Gastroesophageal sphincter (tissue), 4 donors: ENCODE results near the gene CENPC. TPM values are rescaled to one million over a fixed set of nuclear protein-coding genes. Genes with fewer than 3 reads are reported as not detected.

Experiments used
- ATAC-seq: fragments of 150-250 bp; one replicate; pipeline ENCODE4 v1.9.1; 2016; ENCODE audit warnings: mild to moderate bottlenecking, moderate library complexity
- H3K27ac ChIP-seq, 4 donors: fragments of 200-600 bp; sonication (generic) in 3 of 4; 1 replicate in 3 of 4; 2 replicates in 1 of 4; pipeline ENCODE4 v1.5.1; 2016 to 2019
- H3K27me3 ChIP-seq: fragments of 200-600 bp; sonication (generic); one replicate; pipeline ENCODE4 v1.5.1; 2019
- H3K36me3 ChIP-seq, 2 donors: fragments of 200-600 bp; sonication (generic); one replicate each; pipeline ENCODE4 v1.5.1; 2019; ENCODE audit warnings: control low read depth in 1 of 2
- H3K4me1 ChIP-seq, 3 donors: fragments of 200-600 bp; sonication (generic); 1 replicate in 2 of 3; 2 replicates in 1 of 3; pipeline ENCODE4 v1.5.1; 2016 to 2019; ENCODE audit warnings: control low read depth in 2 of 3
- H3K4me3 ChIP-seq, 2 donors: fragments of 200-600 bp; sonication (generic); one replicate each; pipeline ENCODE4 v1.5.1; 2019; ENCODE audit warnings: mild to moderate bottlenecking in 1 of 2, moderate library complexity in 1 of 2
- H3K9me3 ChIP-seq, 3 donors: fragments of 200-600 bp; sonication (generic); one replicate each; pipeline ENCODE4 v1.5.1; 2017 to 2019; ENCODE audit warnings: control low read depth in 2 of 3
- EP300 ChIP-seq: sonication (generic); formaldehyde crosslinking; IDR thresholded peaks from one replicate; pipeline ENCODE4 v1.6.1; 2017; ENCODE audit warnings: antibody characterized with exemption, mild to moderate bottlenecking
- POLR2A ChIP-seq, 2 donors: fragments of 450-650 bp; IDR thresholded peaks; one replicate each; pipeline ENCODE4 v1.6.1; 2017; ENCODE audit warnings: antibody characterized with exemption in 2 of 2, mild to moderate bottlenecking in 2 of 2, moderate library complexity in 1 of 2
- POLR2AphosphoS5 ChIP-seq: sonication (generic); formaldehyde crosslinking; IDR thresholded peaks from one replicate; pipeline ENCODE4 v1.6.1; 2017; ENCODE audit warnings: antibody characterized with exemption
- WGBS, 2 donors: methylation state at CpG; one replicate each; pipeline ENCODE4 v1.1.5; 2018; ENCODE audit warnings: low coverage in 1 of 2; 5-methylcytosine and 5-hydroxymethylcytosine counted together
- total RNA-seq, 4 donors: library from RNA; depleted of rRNA; stranded (reverse); fragments of >200 nt; gene quantifications; one replicate each; pipeline ENCODE4 v1.1.0, GENCODE V29; 2016
- TF ChIP-seq, protein P1 (sequence below), 4 experiments: fragments of 200-600 bp in 2 of 4; fragments of 450-650 bp in 2 of 4; sonication (generic) in 1 of 4; IDR thresholded peaks; one replicate each; pipeline ENCODE4 v1.5.1; 2017 to 2019; ENCODE audit warnings: antibody characterized with exemption in 4 of 4, mild to moderate bottlenecking in 2 of 4, moderate library complexity in 2 of 4

The CENPC gene
- total RNA-seq, 4 donors from 2014 or later, result 12.4 to 48.4 (median 20.2) TPM

DNA sequence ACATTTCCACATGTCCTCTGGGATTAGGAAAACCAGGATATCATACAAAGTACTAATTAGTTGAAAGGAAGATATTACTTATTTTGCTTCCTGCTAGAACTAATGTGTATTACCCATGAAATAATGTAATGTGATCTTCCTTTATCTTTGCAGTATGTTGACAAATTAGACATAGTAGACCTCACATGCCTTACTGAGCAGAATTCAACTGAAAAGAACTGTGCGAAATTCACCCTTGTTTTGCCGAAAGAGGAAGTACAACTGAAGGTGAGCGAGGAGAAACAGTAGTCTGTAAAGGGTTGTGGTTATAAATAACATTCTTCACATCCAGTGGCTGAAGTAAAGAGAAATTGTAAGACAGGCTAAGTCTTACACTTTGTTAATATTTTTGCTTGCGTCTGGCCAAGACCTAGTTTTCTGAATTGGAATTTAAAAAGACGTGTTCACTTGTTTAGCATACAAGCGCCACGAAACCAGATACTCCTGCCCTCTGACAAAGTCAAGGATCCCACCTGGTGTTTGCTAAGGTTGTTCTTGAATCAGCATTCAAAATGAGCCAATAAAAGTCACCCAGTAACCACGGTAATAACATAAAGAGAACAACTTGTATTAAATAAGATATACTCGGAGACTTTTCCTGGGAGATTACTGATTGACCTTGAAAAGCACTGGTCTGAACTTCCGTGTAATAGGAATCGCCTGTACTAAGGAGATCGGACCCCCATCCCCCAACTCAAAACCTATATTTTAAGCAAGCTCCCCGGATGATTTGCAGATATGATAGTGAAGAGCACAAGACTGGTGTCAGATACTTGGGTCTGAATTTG is 30.1 kb upstream of the CENPC start:
- Histone ChIP-seq H3K27me3 (no peaks in the 10 kb centered on the region), H3K27ac (no peak overlapping the region), H3K4me3 (no peak overlapping the region), H3K36me3 (no peaks in the 10 kb centered on the region), H3K9me3 (no peaks in the 10 kb centered on the region), H3K4me1 (no peaks in the 10 kb centered on the region)
- no peak for ATAC-seq
- TF ChIP-seq EP300 (no peak), POLR2A (IDR thresholded peaks at IDR 0.05) (no peak)
- WGBS, 2 donors, result 51 to 65% methylated on average over 13 of the region's 13 CpGs

DNA sequence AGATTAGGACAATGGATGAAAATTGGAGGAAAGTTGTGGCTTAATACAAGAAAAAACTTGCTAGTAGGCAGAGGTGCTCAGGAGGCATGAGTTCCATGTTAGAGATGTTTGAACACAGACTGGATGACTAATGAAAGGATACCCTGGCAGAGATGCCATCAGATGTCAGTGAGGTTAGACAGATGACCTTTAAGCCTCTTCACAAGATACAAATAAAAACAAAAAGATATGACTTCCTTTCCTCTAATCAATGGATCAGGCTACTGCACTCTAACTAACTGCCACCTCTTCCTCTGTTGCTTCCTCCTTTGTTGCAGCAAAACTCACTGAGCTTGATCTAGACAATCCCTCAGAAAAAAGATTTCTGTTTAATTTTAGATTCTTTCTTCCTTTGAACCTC is 27.9 kb upstream of the CENPC start:
- Histone ChIP-seq H3K27me3 (no peaks in the 10 kb centered on the region), H3K9me3 (no peaks in the 10 kb centered on the region), H3K36me3 (no peaks in the 10 kb centered on the region), H3K4me3 (no peak overlapping the region), H3K4me1 (no peaks in the 10 kb centered on the region), H3K27ac (no peak overlapping the region)
- TF ChIP-seq, protein P1, sequence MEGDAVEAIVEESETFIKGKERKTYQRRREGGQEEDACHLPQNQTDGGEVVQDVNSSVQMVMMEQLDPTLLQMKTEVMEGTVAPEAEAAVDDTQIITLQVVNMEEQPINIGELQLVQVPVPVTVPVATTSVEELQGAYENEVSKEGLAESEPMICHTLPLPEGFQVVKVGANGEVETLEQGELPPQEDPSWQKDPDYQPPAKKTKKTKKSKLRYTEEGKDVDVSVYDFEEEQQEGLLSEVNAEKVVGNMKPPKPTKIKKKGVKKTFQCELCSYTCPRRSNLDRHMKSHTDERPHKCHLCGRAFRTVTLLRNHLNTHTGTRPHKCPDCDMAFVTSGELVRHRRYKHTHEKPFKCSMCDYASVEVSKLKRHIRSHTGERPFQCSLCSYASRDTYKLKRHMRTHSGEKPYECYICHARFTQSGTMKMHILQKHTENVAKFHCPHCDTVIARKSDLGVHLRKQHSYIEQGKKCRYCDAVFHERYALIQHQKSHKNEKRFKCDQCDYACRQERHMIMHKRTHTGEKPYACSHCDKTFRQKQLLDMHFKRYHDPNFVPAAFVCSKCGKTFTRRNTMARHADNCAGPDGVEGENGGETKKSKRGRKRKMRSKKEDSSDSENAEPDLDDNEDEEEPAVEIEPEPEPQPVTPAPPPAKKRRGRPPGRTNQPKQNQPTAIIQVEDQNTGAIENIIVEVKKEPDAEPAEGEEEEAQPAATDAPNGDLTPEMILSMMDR (IDR thresholded peaks at IDR 0.05), result no peak
- no peak for TF ChIP-seq EP300
- TF ChIP-seq POLR2AphosphoS5, result no peak
- TF ChIP-seq POLR2A (IDR thresholded peaks at IDR 0.05), result no peak
- no peak for ATAC-seq

DNA sequence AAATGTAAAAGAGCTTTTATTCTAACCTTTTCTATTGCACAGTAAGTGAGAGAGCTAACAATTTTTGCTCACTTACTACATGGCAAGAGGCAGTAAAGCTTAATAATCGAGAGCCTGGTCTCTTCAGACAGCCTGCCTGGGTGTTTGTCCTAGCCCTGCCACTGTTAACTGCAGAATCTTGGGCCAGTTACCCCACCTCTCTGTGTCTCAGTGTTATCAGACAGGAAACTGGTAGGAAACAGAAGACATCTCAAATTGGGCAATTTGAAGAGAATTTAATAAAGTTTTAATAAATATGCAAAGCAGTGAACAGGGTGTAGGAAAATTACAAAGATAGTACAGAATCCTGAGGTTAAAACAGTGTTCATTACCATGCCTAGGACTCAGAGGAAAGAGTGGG is 26.7 kb upstream of the CENPC start:
- no peak for ATAC-seq
- H3K4me1 ChIP-seq, result no peaks in the 10 kb centered on the region
- TF ChIP-seq, protein P1 (IDR thresholded peaks at IDR 0.05), result no peak
- TF ChIP-seq POLR2AphosphoS5 (no peak), EP300 (no peak), POLR2A (IDR thresholded peaks at IDR 0.05) (no peak)
- 80 to 82% methylated on average over 1 of the region's 1 CpG for WGBS, 2 donors
- no peaks in the 10 kb centered on the region for H3K27me3 ChIP-seq
- no peaks in the 10 kb centered on the region for H3K36me3 ChIP-seq
- H3K9me3 ChIP-seq, result no peaks in the 10 kb centered on the region
- no peak overlapping the region for H3K27ac ChIP-seq
- no peak overlapping the region for H3K4me3 ChIP-seq

DNA sequence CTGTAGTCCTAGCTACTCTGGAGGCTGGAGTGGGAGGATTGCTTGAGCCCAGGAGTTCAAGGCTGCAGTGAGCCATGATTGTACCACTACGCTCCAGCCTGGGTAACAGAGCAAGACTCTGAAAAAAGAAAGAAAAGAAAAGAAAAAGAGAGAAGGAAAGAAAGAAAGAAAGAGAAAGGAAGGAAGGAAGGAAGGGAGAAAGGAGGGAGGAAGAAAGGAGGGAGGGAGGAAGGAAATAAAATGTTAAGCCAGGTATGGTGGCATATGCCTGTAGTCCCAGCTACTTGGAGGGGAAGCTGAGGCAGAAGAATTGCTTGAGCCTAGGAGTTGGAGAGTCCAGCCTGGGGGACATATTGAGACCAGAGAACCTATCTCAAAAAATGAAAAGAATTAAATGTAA is 25.2 kb upstream of the CENPC start:
- no peak overlapping the region for H3K4me3 ChIP-seq
- H3K4me1 ChIP-seq, result no peaks in the 10 kb centered on the region
- ATAC-seq, result no peak
- no peaks in the 10 kb centered on the region for H3K36me3 ChIP-seq
- 91% methylated on average over 1 of the region's 1 CpG; no CpG with 5 or more reads in 1 of the 2 donors for WGBS, 2 donors
- H3K27me3 ChIP-seq, result no peaks in the 10 kb centered on the region
- no peak for TF ChIP-seq POLR2A (IDR thresholded peaks at IDR 0.05)
- TF ChIP-seq, protein P1 (IDR thresholded peaks at IDR 0.05), result no peak
- TF ChIP-seq POLR2AphosphoS5, result no peak
- no peak for TF ChIP-seq EP300
- no peaks in the 10 kb centered on the region for H3K9me3 ChIP-seq
- no peak overlapping the region for H3K27ac ChIP-seq

DNA sequence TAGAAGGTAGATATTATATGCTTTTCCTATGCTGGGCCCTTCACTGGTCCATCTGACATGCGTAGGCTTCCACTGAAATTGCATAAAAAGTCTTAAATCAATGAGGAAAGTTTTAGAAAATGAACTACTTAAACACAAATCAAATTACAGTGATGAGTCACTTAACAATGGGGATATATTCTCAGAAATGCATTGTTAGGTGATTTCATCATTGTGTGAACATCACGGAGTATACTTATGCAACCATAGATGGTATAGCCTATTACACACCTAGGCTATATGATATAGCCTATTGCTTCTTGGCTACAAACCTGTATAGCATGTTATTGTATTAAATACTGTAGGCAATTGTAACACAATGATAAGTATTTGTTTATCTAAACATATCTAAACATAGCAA is 23.5 kb upstream of the CENPC start:
- Histone ChIP-seq H3K4me1 (no peaks in the 10 kb centered on the region), H3K9me3 (no peaks in the 10 kb centered on the region), H3K27me3 (no peaks in the 10 kb centered on the region), H3K36me3 (no peaks in the 10 kb centered on the region), H3K4me3 (no peak overlapping the region), H3K27ac (no peak overlapping the region)
- TF ChIP-seq EP300 (no peak), POLR2AphosphoS5 (no peak), POLR2A (IDR thresholded peaks at IDR 0.05) (no peak)
- TF ChIP-seq, protein P1 (IDR thresholded peaks at IDR 0.05), result no peak
- no peak for ATAC-seq
- 82 to 94% methylated on average over 2 of the region's 2 CpGs for WGBS, 2 donors
